MM.1S (cell line): Measurements from ENCODE around the gene PLA2G10.

ENCODE experiments used
- CTCF ChIP-seq: fragments of 300-600 bp; sonication (generic); IDR thresholded peaks from 2 replicates; pipeline ENCODE4 v1.5.1; 2016; ENCODE audit warnings: antibody characterized with exemption, low read length, mixed read lengths
- EZH2 ChIP-seq: fragments of 300-600 bp; sonication (generic); optimal IDR thresholded peaks from 2 replicates; pipeline ENCODE3; 2017; ENCODE audit warnings: low read depth, mild to moderate bottlenecking, antibody characterized with exemption, low read length, mixed read lengths
- EZH2phosphoT487 ChIP-seq: fragments of 300-600 bp; sonication (generic); IDR thresholded peaks from 2 replicates; pipeline ENCODE4 v1.6.1; 2018; ENCODE audit warnings: antibody characterized with exemption, low read length

DNA sequence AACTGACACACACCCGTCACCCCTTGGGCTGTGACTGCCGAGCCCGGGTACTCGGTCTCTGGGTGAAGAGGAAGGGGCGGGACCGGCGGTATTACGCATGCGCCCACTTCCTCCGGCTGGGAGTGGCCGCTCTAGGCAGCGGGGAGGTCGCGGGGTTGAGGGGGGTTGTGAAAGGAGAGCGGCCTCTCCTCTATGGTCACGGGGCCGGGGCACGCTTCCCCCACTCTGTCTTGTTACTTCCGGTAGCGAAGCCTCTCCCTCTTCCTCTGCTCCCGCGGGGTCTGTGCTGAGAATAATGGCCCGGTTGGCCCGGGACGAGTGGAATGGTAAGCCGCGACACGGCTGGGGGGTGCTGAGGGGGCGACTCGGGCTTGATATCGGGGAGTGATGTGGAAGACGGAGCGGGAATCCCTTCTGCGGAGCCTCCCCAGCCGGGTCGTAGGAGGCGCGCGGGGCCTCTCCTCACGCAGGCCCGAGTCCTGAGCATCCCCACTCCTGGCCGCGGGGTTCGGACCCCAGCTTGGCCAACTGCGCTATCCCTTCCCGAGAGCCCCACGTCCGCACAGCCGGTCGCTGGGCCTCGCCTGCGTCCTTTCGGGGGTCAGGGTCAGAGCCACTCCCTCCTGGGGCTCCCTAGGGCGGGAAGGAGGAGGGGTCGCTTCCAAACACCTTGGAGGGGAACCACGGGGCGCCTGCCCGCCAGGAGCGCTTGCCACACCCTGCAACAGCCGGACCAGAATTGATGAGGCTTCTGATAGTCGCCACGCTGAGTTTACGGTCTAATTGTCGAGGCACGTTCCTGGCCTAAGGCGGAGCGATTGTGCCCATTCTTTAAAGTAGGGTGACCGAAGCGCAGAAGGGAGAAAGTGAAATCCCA is 61.2 kb downstream of the PLA2G10 start, which contains the start of gene BFAR:
- no peak for TF ChIP-seq CTCF
- TF ChIP-seq EZH2 = no peak
- TF ChIP-seq EZH2phosphoT487 = no peak
